IPS-11a (cell line): Measurements from ENCODE around the gene CDH4.
"Not testable (repeated sequence)": the region's sequence is repeated elsewhere in the genome, so short reads cannot be mapped to it uniquely, and the experiment has no call there.

Experiments
- H3K4me3 ChIP-seq: one replicate; pipeline ENCODE4 v1.5.1; 2013; ENCODE audit warnings: low read depth, low read length, control low read depth

The CDH4 gene

GRCh38 chr20:61253264-61253639, 1.2 kb downstream of the CDH4 start:
- H3K4me3 ChIP-seq: peak overlapping the region; percentile 45

- peak overlapping the region; percentile 45 for H3K4me3 ChIP-seq
Observed at GRCh38 chr20:61253640-61254511, 1.8 kb downstream of the CDH4 start.

DNA sequence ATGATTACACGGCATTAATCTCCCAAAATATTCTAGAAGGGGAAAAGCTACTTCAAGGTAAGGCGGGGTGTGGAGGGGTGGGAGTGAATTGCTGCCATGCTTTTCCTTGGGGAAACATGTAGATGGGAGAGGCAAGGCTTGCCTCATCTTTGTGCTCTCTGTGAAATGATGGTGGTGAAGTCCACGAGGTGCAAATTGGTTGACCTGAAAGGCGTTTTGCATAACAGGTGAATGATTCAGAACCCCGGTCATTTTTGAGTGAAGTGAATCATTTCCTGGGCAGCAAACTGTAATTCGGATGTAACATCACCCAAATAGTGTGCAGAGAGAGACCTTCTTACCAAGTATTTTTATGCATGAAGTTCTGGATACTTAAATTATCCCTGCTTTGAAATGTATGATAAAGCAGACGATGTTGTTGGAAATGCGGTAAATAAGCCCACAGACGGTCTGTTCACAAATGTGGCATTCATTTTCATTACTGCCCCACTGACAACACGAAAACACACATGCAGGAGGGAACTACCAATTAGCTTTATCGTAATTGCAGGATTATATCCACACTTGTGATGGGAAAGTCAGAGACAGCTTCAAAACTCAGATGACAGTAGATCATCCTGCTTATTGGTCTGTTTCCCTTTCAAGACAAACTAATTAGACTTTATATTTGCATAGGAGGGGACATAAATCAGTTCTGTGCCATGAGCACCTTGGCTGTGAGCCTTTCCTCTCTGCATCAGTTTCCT, 3.0 kb downstream of the CDH4 start:
- no peak overlapping the region for H3K4me3 ChIP-seq

GRCh38 chr20:61256365-61256764, 4.3 kb downstream of the CDH4 start:
- H3K4me3 ChIP-seq: no peak overlapping the region

- no peak overlapping the region for H3K4me3 ChIP-seq
Observed at GRCh38 chr20:61256824-61257223, 4.8 kb downstream of the CDH4 start.

- H3K4me3 ChIP-seq: no peak overlapping the region
Observed at GRCh38 chr20:61257611-61258010, 5.5 kb downstream of the CDH4 start.

- no peak overlapping the region for H3K4me3 ChIP-seq
Observed at GRCh38 chr20:61259741-61260140, 7.7 kb downstream of the CDH4 start.

DNA sequence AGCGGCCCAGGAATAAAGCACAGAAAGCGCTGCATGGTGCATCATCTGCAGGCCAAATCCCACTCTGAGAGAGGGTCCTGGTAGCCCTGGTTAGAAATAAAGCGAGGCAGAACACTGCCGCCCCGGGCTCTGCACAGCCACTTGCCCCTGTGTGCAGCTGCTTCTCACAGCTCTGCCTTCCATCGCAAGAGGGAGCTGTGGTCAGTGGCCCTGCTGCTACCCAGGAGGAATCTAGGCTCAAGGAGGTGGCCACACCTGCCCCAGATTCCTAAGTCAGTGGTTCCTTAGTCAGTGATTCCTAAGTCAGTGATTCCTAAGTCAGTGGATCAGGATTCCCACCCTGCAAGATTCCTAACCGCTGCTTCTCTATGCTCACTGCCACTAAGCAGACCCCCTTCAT, 8.8 kb downstream of the CDH4 start:
- H3K4me3 ChIP-seq: no peak overlapping the region

- H3K4me3 ChIP-seq: no peak overlapping the region
Observed at GRCh38 chr20:61262036-61262435, 10.0 kb downstream of the CDH4 start.

GRCh38 chr20:61262514-61262913, 10.5 kb downstream of the CDH4 start:
- no peak overlapping the region for H3K4me3 ChIP-seq

GRCh38 chr20:61263084-61263695, 11.1 kb downstream of the CDH4 start:
- no peak overlapping the region for H3K4me3 ChIP-seq

GRCh38 chr20:61263938-61264337, 11.9 kb downstream of the CDH4 start:
- H3K4me3 ChIP-seq: no peak overlapping the region

DNA sequence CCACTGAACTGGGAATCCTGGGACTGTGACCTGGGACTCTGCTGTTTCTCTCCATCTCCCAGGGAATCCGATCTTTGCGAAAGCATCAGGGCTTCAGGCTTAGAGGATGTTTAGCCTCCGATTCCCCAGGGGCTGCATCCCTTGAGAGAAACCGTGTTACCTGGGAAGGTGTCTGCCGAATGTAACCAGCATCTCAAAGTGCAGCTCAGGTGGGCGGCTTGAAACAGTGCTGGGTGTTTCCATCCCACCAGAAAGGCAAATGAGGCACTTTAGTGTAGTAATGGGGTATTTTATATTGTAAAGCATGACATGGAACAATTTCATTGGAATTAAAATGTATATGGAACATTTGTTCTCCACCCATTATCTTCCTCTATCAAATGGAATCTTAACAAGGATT, 15.2 kb downstream of the CDH4 start:
- no peak overlapping the region for H3K4me3 ChIP-seq

GRCh38 chr20:61268024-61268423, 16.0 kb downstream of the CDH4 start:
- no peak overlapping the region for H3K4me3 ChIP-seq

DNA sequence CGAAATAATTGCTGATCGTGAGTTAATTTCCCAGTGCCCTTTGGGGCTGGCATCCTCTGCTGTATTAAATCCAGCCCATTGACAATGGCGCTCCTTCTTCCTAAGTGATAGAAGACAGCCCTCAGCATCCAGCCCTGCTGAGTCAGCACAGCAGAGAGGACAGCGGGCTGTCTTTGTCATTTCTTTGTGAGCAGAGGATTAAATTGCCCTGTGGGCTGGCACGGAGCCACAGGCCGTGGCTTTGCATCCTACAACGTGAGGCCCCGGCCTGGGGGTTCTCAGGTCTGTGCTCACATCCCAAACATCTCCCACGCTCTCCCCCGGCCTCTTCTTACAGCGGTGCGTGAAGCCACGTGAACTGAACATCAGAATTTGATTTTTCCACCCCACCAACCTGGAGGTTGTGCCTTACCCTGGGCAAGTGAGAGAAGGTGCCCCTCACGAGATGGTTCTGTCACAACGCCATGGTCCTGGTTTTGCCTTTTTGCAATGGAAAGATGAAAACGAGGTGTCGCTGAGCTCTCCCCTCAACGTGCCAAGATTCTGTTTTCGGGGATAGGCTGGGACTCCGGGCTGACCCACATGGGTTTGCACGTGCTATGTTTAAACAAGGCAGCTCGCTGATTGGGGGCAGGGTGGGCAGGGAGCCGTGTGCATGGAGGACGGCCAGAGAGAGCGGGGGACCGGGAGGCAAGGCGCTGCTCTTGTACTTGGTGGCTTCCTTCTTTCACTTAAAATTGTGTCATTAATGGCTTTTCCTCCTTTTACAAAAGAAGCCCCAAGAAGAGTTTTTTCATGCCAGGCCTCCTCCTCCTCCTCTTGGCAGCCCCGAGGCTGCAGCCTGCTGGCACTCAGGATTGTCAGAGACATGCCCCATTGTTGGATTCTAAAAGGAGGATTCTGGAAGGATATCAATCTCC, 19.5 kb downstream of the CDH4 start:
- H3K4me3 ChIP-seq: no peak overlapping the region

DNA sequence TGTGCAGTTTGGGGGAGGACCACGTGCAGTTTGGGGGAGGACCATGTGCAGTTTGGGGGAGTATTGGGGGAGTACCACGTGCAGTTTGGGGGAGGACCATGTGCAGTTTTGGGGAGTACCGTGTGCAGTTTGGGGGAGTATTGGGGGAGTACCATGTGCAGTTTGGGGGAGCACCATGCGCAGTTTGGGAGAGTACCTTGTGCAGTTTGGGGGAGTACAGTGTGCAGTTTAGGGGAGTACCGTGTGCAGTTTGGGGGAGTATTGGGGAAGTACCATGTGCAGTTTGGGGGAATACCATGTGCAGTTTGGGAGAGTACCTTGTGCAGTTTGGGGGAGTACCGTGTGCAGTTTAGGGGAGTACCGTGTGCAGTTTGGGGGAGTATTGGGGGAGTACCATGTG, 21.0 kb downstream of the CDH4 start:
- not testable (repeated sequence) for H3K4me3 ChIP-seq

DNA sequence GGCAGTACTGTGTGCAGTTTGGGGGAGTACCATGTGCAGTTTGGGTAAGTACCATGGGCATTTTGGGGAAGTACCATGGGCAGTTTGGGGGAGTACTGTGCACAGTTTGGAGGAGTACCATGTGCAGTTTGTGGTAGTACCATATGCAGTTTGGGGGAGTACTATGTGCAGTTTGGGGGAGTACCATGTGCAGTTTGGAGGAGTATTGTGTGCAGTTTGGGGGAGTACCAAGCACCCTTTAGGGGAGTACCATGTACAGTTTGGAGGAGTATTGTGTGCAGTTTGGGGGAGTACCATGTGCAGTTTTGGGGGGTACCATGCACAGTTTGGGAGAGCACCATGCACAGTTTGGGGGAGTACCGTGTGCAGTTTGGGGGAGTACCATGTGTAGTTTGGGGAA, 21.6 kb downstream of the CDH4 start:
- H3K4me3 ChIP-seq: not testable (repeated sequence)

GRCh38 chr20:61274326-61274725, 22.3 kb downstream of the CDH4 start:
- H3K4me3 ChIP-seq: no peak overlapping the region

- no peak overlapping the region for H3K4me3 ChIP-seq
Observed at GRCh38 chr20:61278296-61278695, 26.2 kb downstream of the CDH4 start.

- no peak overlapping the region for H3K4me3 ChIP-seq
Observed at GRCh38 chr20:61279621-61280150, 27.6 kb downstream of the CDH4 start.
